ENCODE measurements around the gene ARHGAP18. TPM values are rescaled to one million over a fixed set of nuclear protein-coding genes. Genes with fewer than 3 reads are reported as not detected.

Gene ARHGAP18
- polyA plus RNA-seq, 1 donor from 2014 or later: 3.5 TPM

DNA sequence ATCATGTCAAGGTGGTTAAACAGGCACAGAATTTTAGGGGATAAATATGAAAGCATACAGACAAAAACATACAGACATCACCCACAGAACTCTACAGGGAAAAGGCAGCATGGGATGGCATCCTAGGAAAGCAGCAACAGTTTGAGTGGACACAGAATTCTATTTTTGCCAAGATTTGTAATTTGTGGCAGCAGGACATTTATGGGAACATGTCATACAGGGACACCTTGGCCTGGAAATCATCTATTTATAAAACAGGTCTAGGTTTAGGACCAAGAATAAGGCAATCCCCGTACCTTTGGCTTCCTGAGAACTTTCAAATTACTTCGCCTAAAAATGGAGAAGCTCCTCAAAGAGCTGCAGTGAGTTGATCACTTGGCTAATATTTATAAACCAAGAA is 17.5 kb downstream of the ARHGAP18 start:
- Mint-ChIP-seq H3K9me3 (no peaks in the 10 kb centered on the region), H3K4me1 (peaks cover 11 to 24% (median 19%) of the 10 kb centered on the region in 3 donors), H3K4me3 (no peak overlapping the region), H3K27ac (no peak overlapping the region), H3K36me3 (peaks cover 2% of the 10 kb centered on the region), H3K27me3 (no peaks in the 10 kb centered on the region)

DNA sequence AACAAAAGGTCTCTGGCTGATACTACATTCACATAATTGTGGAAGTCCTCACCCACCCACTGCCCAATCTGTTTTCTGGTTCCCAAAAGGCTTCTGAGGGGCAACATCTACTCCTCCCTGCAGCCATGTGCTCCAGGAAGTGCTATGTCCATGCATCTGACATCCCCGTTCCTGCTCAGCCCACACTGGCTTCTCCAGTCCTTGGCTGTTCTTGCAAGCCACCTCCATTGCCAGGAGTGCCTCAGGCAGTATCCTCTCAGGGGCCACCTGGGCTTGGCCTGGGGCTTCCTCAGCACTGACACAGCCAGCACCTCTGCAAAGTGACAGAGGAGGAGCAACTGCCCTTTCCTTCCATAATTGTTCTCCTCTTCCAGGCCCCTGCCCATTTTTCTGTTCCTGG is 18.3 kb downstream of the ARHGAP18 start:
- H3K4me1 Mint-ChIP-seq: peaks cover 18 to 30% (median 21%) of the 10 kb centered on the region in 3 donors
- H3K27me3 Mint-ChIP-seq: no peaks in the 10 kb centered on the region
- peaks cover 2% of the 10 kb centered on the region for H3K36me3 Mint-ChIP-seq
- H3K27ac Mint-ChIP-seq: peak overlapping the region in 1 of 3 donors; percentile 0
- H3K4me3 Mint-ChIP-seq: no peak overlapping the region
- H3K9me3 Mint-ChIP-seq: no peaks in the 10 kb centered on the region

DNA sequence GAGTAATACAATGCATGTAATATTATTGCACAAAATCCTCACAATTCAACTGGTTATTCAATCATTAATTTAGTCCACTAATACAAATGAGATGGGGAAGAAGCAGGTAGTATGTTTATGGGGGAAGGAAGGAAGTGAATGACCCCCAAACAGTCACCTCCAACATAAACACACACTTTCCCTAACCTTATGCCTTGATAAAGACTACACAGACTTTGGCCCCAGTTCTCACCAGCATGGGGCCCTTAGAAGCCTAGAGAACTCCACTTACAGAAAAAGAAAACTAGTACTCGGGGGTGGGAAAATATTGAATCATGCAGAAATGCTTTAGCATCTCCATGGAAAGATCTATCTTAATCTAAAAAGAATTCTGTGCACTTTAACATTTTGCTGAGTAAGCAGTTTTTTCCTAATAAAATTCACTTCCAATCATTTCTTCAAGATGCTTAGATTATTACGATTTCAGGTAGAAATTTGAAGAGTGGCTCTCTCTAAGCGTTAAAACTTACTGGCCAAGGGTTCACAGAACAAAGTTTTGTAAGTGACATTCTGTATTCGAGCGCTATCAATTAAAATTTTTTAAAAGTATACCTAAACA is 18.8 kb downstream of the ARHGAP18 start:
- Mint-ChIP-seq H3K4me3 (no peak overlapping the region), H3K27me3 (no peaks in the 10 kb centered on the region), H3K4me1 (peaks cover 19 to 33% (median 20%) of the 10 kb centered on the region in 3 donors), H3K27ac (no peak overlapping the region), H3K36me3 (peaks cover 2% of the 10 kb centered on the region), H3K9me3 (no peaks in the 10 kb centered on the region)

DNA sequence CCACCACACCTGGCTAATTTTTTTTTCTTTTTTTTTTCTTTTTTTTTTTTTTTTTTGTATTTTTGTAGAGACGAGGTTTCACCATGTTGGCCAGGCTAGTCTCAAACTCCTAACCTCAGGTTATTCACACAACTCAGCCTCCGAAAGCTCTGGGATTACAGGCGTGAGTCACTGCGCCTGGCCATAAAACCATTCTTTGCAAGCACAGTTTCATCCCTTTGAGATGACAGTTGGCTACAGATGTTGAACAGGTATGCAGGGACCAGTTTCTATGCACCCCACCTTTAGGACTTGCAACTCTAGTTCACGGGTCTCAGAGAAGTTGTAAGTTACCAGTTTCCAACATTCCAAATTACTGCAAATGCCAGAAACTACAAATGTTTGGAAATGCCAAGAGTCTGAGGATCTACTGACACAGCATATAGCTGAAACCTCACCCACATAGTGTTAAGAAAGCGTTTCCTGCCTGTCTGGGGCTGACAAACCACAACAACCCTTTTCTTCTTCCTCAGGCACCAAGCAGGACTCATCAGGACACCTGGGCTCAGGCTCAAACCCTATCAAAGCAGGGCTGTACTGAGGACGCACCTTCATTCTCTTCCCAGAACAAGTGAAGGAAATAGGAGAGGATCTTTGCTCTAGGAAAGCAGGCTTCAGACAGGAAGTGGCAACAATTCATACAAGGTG is 22.9 kb downstream of the ARHGAP18 start:
- Mint-ChIP-seq H3K4me3 (peak overlapping the region in 2 of 4 donors; percentile 58 to 65), H3K4me1 (peaks cover 34 to 45% (median 37%) of the 10 kb centered on the region in 3 donors), H3K36me3 (no peaks in the 10 kb centered on the region), H3K27ac (peak overlapping the region in 1 of 3 donors; percentile 63), H3K27me3 (no peaks in the 10 kb centered on the region), H3K9me3 (no peaks in the 10 kb centered on the region)

DNA sequence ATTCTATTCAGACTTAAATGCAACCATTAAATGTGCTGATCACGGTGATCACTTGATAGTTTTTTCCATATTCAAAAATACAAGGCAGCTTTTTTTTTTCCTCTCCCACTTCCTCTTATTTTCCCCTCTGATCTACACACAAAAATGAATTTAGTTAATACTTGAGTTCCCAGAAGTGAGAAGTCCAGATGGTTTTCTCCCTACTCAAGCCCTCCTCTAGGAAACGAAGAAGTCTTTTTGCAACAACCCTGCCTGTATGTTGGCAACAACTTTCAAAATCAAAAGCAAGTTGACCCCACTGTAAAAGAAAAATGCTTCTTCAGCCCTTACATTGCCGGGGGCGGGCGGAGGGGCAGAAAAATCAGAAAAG is 24.3 kb downstream of the ARHGAP18 start:
- H3K9me3 Mint-ChIP-seq: no peaks in the 10 kb centered on the region
- no peak overlapping the region for H3K27ac Mint-ChIP-seq

DNA sequence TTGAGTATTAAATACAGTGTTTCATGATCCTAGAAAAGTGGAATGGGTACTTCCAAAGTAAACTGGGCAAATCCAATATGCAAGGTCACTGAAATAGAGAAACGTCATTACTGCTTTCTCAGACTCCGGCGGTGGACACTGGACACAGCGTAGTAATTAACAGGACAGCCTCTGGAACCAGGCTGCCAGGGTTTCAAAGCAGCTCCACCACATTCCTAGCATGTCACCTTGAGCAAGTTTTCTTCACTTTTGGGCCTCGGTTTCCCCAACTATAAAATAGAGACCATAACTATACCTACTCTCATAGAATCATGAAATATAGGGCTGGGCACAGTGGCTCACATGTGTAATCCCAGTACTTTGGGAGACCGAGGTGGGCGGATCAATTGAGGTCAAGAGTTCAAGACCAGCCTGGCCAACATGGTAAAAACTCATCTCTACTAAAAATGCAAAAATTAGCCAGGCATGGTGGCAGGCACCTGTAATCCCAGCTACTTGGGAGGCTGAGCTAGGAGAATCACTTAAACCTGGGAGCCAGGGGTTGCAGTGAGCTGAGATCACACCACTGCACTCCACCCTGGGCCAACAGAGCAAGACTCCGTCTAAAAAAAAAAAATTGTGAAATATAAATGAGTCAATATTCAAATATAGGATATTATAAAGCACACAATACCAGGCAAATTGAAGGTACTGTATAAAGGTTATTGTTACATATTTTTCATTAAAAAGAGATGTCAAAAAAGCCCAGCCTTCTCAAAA is 24.9 kb downstream of the ARHGAP18 start:
- H3K36me3 Mint-ChIP-seq: no peaks in the 10 kb centered on the region
- H3K27me3 Mint-ChIP-seq: no peaks in the 10 kb centered on the region
- H3K27ac Mint-ChIP-seq: no peak overlapping the region
- H3K4me1 Mint-ChIP-seq: peaks cover 34 to 42% (median 37%) of the 10 kb centered on the region in 3 donors
- H3K9me3 Mint-ChIP-seq: no peaks in the 10 kb centered on the region
- peak overlapping the region in 2 of 4 donors; percentile 30 to 42 for H3K4me3 Mint-ChIP-seq

More for the DNA sequence above, 24.3 kb downstream of the ARHGAP18 start:
- Mint-ChIP-seq H3K4me1 (peaks cover 34 to 42% (median 37%) of the 10 kb centered on the region in 3 donors), H3K36me3 (no peaks in the 10 kb centered on the region), H3K4me3 (peak overlapping the region in 1 of 4 donors; percentile 7), H3K27me3 (no peaks in the 10 kb centered on the region)

DNA sequence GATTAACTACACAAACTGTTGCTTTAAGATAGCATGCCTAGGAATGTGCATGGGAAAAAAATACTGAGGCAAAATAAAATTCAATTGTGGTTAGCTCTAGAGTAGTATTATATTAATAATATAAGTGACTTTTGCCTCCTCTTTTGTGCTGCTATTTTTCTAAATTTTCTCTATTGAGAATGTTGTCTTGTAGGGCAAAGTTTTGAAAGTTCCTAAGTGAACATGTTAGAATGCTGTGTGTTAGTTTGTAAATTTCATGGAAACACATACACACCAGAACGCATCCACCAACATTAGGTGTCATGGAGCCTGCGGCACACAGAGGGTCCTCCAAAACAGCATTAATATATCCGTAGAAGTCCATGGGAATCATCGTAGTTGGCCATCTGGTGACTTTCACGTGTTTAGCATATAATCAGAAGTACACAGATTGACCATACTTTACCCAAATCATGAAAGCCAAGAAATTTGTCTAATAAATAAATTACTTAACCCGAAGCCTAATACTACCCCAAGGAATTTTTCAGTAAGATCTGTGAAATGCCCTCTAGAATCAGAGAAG is 25.6 kb downstream of the ARHGAP18 start:
- H3K9me3 Mint-ChIP-seq: no peaks in the 10 kb centered on the region
- peak overlapping the region in 2 of 3 donors; percentile 3 to 32 for H3K27ac Mint-ChIP-seq
- peak overlapping the region in 2 of 4 donors; percentile 30 to 62 for H3K4me3 Mint-ChIP-seq
- no peaks in the 10 kb centered on the region for H3K27me3 Mint-ChIP-seq
- H3K4me1 Mint-ChIP-seq: peaks cover 34 to 42% (median 37%) of the 10 kb centered on the region in 3 donors
- no peaks in the 10 kb centered on the region for H3K36me3 Mint-ChIP-seq

DNA sequence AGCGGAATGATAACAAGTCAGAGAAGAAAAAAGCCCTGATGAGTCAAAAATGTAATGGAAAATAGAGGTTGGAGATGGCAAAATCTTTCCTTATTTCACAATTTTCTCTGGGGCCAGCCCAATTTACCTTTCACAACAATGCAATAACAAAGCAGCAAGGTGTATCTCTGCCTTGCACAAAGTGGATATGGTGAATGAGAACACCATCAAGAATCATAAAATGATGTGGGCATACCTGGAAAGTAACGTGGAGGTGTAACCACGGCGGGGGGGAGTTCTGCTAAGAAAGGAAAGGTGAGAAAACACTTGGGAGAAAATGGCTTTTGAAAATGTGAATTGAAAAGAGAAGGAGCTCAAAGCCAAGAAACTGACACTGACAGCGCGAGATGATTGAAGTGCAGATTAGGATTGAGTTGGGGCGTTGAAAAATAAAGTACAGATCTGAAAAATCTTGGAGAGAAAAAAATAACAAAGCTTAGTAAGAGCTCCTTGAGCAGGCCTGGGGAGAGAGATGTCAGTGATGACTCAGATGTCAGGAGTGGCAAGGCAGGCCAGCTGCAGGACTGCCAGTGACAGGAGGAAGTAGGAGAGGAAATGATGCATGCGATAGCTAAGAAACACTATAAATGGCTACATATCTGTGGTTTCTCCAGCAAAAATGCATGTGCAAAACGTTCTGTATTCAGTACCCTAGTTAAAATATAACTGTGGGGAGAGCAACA is 26.2 kb downstream of the ARHGAP18 start:
- H3K27me3 Mint-ChIP-seq: no peaks in the 10 kb centered on the region

DNA sequence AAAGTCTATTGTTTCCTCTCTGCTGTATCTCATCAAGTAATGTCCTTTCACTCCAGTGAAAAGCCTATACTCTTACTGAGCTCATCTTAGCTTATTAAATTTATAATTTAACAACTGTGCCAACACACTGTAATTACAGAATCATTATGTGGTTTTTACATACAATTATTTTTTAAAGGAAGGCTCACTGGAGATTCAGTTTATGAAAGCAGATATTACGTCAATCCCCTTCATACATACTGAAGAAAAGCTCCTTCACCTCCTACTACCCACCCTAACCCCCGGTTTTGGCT is 28.1 kb downstream of the ARHGAP18 start:
- Mint-ChIP-seq H3K9me3 (no peaks in the 10 kb centered on the region), H3K4me1 (peaks cover 25 to 29% (median 27%) of the 10 kb centered on the region in 3 donors), H3K36me3 (no peaks in the 10 kb centered on the region), H3K4me3 (no peak overlapping the region), H3K27me3 (no peaks in the 10 kb centered on the region), H3K27ac (peak overlapping the region in 1 of 3 donors; percentile 83)

More for the DNA sequence above, 26.2 kb downstream of the ARHGAP18 start:
- peaks cover 34 to 41% (median 37%) of the 10 kb centered on the region in 3 donors for H3K4me1 Mint-ChIP-seq
- H3K36me3 Mint-ChIP-seq: no peaks in the 10 kb centered on the region
- H3K4me3 Mint-ChIP-seq: peak overlapping the region in 3 of 4 donors; percentile 24 to 62 (median 31)
- no peaks in the 10 kb centered on the region for H3K9me3 Mint-ChIP-seq
- peak overlapping the region; percentile 3 to 32 (median 25) for H3K27ac Mint-ChIP-seq

DNA sequence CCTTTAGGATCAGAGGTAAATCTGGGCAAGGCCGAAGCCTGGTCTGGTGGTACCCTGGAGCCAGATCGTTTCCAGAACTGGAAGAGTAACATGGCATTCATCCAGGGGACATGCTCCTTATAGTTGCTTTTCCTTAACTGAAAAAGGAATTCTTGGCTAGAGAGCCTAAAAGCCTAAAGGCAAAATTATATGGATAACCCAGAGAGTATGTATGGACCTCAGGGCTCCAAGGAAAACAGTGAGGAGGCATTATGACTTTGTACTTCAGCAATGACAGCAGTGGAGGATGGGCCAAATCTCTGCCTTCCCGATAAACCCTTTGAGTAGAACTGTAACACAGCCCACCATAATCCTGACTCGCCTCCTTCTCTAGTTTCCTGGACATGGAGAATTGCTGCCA is 29.3 kb downstream of the ARHGAP18 start:
- Mint-ChIP-seq H3K27ac (no peak overlapping the region), H3K4me1 (peaks cover 18 to 20% (median 19%) of the 10 kb centered on the region in 3 donors), H3K9me3 (no peaks in the 10 kb centered on the region), H3K36me3 (no peaks in the 10 kb centered on the region), H3K27me3 (no peaks in the 10 kb centered on the region), H3K4me3 (no peak overlapping the region)

DNA sequence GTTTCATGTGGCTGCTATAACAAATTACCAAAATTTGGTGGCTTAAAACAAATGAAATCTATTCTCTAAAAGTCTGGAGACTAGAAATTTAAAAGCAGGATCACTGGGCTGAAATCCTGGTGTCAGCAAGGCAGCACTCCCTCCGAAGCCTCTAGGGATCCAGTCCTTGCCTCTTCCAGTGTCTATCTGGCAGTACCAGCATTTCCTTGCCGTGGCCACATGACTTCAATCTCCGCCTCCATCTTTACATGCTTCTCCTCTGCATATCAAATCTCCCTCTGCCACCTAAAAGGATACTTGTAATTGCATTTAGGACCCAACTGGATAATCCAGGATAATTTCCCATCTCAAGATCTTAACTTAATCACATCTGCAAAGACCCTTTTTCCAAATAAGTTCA is 30.2 kb downstream of the ARHGAP18 start:
- Mint-ChIP-seq H3K4me1 (peaks cover 13 to 17% (median 16%) of the 10 kb centered on the region in 3 donors), H3K27me3 (no peaks in the 10 kb centered on the region), H3K36me3 (peaks cover 3% of the 10 kb centered on the region), H3K27ac (peak overlapping the region in 1 of 3 donors; percentile 65), H3K9me3 (no peaks in the 10 kb centered on the region), H3K4me3 (no peak overlapping the region)

DNA sequence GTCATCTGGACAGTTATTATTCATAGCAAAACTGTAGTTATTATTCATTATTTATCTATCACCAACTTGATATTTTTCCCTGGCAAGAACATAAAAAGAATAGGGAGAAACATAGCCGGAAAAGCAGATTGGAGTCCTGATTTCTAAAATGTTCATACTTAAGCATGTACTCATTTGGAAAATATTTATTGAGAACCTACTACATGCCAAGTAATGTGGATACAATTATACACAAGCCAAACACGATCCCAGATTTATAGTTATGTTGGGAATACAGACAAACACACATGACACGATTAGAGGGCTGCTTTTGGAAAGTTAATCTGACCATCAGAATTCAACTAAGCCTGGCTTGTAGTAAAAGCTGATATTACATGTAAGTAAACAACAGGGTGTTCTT is 30.7 kb downstream of the ARHGAP18 start:
- no peaks in the 10 kb centered on the region for H3K27me3 Mint-ChIP-seq
- peaks cover 3% of the 10 kb centered on the region for H3K36me3 Mint-ChIP-seq
- peak overlapping the region in 1 of 3 donors; percentile 65 for H3K27ac Mint-ChIP-seq
- no peaks in the 10 kb centered on the region for H3K9me3 Mint-ChIP-seq
- no peak overlapping the region for H3K4me3 Mint-ChIP-seq
- H3K4me1 Mint-ChIP-seq: peaks cover 8 to 15% (median 11%) of the 10 kb centered on the region in 3 donors

DNA sequence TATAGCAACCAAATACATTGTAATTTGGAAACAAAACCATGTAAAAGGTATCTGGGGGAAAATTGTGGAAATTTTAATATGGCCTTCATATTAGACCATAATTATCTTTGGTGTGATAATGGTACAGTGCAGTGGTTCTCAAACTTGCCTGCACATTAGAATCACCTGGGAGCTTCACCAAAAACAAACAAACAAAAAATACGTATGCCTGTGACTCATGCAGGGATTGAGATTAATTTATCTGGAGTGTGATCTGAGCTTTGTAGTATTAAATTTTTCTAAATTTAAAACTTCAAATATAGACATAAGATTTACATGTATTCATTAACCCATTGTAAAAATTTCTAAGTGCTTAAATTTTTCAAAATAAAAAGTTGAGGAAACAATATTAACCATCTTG is 31.5 kb downstream of the ARHGAP18 start:
- Mint-ChIP-seq H3K4me1 (peaks cover 1 to 6% (median 4%) of the 10 kb centered on the region in 3 donors), H3K36me3 (peaks cover 3% of the 10 kb centered on the region), H3K9me3 (no peaks in the 10 kb centered on the region), H3K27me3 (no peaks in the 10 kb centered on the region), H3K4me3 (no peak overlapping the region), H3K27ac (no peak overlapping the region)

DNA sequence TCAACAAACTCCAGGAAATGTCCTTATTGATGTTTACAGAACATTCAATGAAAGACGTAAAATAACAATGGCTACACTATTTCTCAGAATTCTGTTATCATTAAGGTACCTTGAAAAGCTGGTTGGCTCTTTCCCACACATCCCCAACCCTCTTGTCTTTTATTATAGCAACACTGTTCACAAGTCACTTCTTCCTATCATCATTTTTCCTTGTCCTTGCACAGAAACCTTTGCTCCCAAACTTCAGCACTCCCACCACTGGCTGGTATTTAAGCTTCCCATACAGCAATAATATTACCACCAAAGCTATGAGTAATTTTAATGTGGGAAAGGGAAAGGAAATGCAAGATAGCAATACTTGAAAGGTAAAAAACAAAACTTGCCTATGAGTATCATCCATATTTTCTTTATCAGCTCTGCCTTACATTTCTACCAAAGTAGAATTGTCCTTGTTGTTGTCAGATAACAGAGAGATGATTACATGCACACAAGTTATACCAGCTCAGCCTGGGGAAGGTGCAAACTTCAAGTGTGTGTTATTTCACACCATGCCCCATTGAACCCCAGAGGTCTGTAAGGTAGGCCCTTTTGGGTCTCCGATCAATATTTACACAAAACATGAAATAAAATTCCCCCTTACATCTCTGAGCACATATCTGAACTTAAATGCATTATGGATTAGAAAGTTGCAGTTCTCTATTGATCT is 32.2 kb downstream of the ARHGAP18 start:
- H3K36me3 Mint-ChIP-seq: peaks cover 3% of the 10 kb centered on the region
- no peak overlapping the region for H3K27ac Mint-ChIP-seq
- no peak overlapping the region for H3K4me3 Mint-ChIP-seq
- peaks cover 5 to 7% (median 5%) of the 10 kb centered on the region in 3 donors for H3K4me1 Mint-ChIP-seq
- H3K9me3 Mint-ChIP-seq: no peaks in the 10 kb centered on the region
- no peaks in the 10 kb centered on the region for H3K27me3 Mint-ChIP-seq

Measured in IgD-negative memory B cell (primary cell).